NB4 (cell line): Measurements from ENCODE around the gene ARHGAP24.

ENCODE experiments used
- MYC ChIP-seq: IDR thresholded peaks from 2 replicates; pipeline ENCODE4 v1.6.1; 2011; ENCODE audit warnings: low read depth, low read length
- POLR2A ChIP-seq: IDR thresholded peaks from 2 replicates; pipeline ENCODE4 v1.6.1; 2011; ENCODE audit warnings: mild to moderate bottlenecking; ENCODE audit not compliant: insufficient read length; ENCODE audit errors: extremely low read depth
- TF ChIP-seq, protein P1 (sequence below): IDR thresholded peaks from one replicate; pipeline ENCODE4 v1.5.1; 2012; ENCODE audit warnings: low read depth, low read length

- TF ChIP-seq, protein P1, sequence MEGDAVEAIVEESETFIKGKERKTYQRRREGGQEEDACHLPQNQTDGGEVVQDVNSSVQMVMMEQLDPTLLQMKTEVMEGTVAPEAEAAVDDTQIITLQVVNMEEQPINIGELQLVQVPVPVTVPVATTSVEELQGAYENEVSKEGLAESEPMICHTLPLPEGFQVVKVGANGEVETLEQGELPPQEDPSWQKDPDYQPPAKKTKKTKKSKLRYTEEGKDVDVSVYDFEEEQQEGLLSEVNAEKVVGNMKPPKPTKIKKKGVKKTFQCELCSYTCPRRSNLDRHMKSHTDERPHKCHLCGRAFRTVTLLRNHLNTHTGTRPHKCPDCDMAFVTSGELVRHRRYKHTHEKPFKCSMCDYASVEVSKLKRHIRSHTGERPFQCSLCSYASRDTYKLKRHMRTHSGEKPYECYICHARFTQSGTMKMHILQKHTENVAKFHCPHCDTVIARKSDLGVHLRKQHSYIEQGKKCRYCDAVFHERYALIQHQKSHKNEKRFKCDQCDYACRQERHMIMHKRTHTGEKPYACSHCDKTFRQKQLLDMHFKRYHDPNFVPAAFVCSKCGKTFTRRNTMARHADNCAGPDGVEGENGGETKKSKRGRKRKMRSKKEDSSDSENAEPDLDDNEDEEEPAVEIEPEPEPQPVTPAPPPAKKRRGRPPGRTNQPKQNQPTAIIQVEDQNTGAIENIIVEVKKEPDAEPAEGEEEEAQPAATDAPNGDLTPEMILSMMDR: no peak
- no peak for TF ChIP-seq MYC
- no peak for TF ChIP-seq POLR2A
These were observed 361.9 kb downstream of the ARHGAP24 start for GRCh38 chr4:85836588-85837438.
